Spleen (tissue), 11 donors: ENCODE measurements around the gene OMA1. TPM values are rescaled to one million over a fixed set of nuclear protein-coding genes. Genes with fewer than 3 reads are reported as not detected.

ENCODE experiments used
- DNase-seq: peaks from one replicate; pipeline ENCODE4 v3.0.0-alpha.2; 2020
- H3K27ac ChIP-seq, 8 donors: fragments of 200-600 bp; sonication (generic) in 7 of 8; 1 replicate in 4 of 8; 2 replicates in 4 of 8; pipeline versions ENCODE4 v1.5.0 to v1.8.0; 2016 to 2021; ENCODE audit warnings: inconsistent platforms in 4 of 8, mild to moderate bottlenecking in 4 of 8, moderate library complexity in 1 of 8
- H3K27me3 ChIP-seq, 7 donors: fragments of 200-600 bp; sonication (generic) in 6 of 7; replicated peaks in 1 of 7; 1 replicate in 4 of 7; 2 replicates in 3 of 7; pipeline versions ENCODE4 v1.5.0 to v1.8.0; 2016 to 2021; ENCODE audit warnings: inconsistent platforms in 3 of 7, mild to moderate bottlenecking in 1 of 7
- H3K36me3 ChIP-seq, 6 donors: fragments of 200-600 bp; sonication (generic) in 5 of 6; 1 replicate in 4 of 6; 2 replicates in 2 of 6; pipeline versions ENCODE4 v1.5.0 to v1.8.0; 2016 to 2021; ENCODE audit warnings: inconsistent platforms in 2 of 6
- H3K4me1 ChIP-seq, 6 donors: fragments of 200-600 bp; sonication (generic) in 5 of 6; 1 replicate in 3 of 6; 2 replicates in 3 of 6; pipeline versions ENCODE4 v1.5.0 to v1.8.0; 2016 to 2021; ENCODE audit warnings: inconsistent platforms in 3 of 6
- H3K4me3 ChIP-seq, 8 donors: fragments of 200-600 bp; sonication (generic) in 7 of 8; 1 replicate in 4 of 8; 2 replicates in 4 of 8; pipeline versions ENCODE4 v1.5.0 to v1.8.0; 2016 to 2021; ENCODE audit warnings: inconsistent platforms in 4 of 8, mild to moderate bottlenecking in 4 of 8, moderate library complexity in 2 of 8
- H3K9me3 ChIP-seq, 8 donors: fragments of 200-600 bp; sonication (generic) in 7 of 8; 1 replicate in 4 of 8; 2 replicates in 4 of 8; pipeline versions ENCODE4 v1.5.0 to v1.8.0; 2016 to 2021; ENCODE audit warnings: inconsistent platforms in 4 of 8
- POLR2A ChIP-seq, 3 donors: fragments of 450-650 bp; IDR thresholded peaks; one replicate each; pipeline ENCODE4 v1.5.1; 2017; ENCODE audit warnings: antibody characterized with exemption in 3 of 3, mild to moderate bottlenecking in 1 of 3
- POLR2AphosphoS5 ChIP-seq, 3 donors: sonication (generic); formaldehyde crosslinking; IDR thresholded peaks; one replicate each; pipeline ENCODE4 v1.5.1; 2017; ENCODE audit warnings: antibody characterized with exemption in 3 of 3
- WGBS, 5 donors: extraction: QIAGEN DNeasy Blood & Tissue Kit in 3 of 5; methylation state at CpG; one replicate each; pipeline versions ENCODE4 v1.1.5 to v1.1.7; 2013 to 2018; 5-methylcytosine and 5-hydroxymethylcytosine counted together
- intact Hi-C: fragments of 100-400 bp; cut with DNase I; formaldehyde crosslinking; loops from one replicate; pipeline ENCODE4 v1.15.0; 2023; ENCODE audit warnings: low total_unique reads
- polyA plus RNA-seq, 3 donors: library from polyadenylated mRNA; stranded (reverse); fragments of 200-250 nt; gene quantifications; one replicate each; pipeline ENCODE4 v1.2.1, GENCODE V29; 2013
- total RNA-seq, 7 donors: library from RNA; depleted of rRNA in 3 of 7; stranded (reverse); fragments of >200 nt in 3 of 7; fragmentation: NEBNext Ultra II Directional in 4 of 7; extraction: Animal tissue kit (Norgen Biotek cat#: 25700) in 4 of 7; gene quantifications; one replicate each; pipeline versions ENCODE4 v1.1.0 to v1.2.1, GENCODE V29; 2016 to 2021
- TF ChIP-seq, protein P1 (sequence below), 11 experiments: fragments of 200-600 bp in 7 of 11; fragments of 450-650 bp in 4 of 11; sonication (generic) in 4 of 11; IDR thresholded peaks in 8 of 11; conservative IDR thresholded peaks in 3 of 11; 1 replicate in 7 of 11; 2 replicates in 4 of 11; pipeline versions ENCODE4 v1.4.0 to v1.8.0; 2016 to 2021; ENCODE audit warnings: antibody characterized with exemption in 11 of 11, inconsistent platforms in 4 of 11, mild to moderate bottlenecking in 1 of 11
- donor health status: healthy with polysubstance abuse.
- donor health status: DM: no; HTN: no; CAD: no; lungs with moderate emphysema.
- donor health status: DM: no; HTN: no; CAD: no.
- donor health status: Bipolar disorder and iron deficiency.
- donor health status: healthy.
- donor health status: DM: no; HTN: no; CAD: no.
- donor health status: DM: yes; HTN: yes; CAD: no.

OMA1 gene
- total and polyA plus RNA-seq, 10 donors, result 19.3 to 48.6 (median 32.5) TPM

DNA sequence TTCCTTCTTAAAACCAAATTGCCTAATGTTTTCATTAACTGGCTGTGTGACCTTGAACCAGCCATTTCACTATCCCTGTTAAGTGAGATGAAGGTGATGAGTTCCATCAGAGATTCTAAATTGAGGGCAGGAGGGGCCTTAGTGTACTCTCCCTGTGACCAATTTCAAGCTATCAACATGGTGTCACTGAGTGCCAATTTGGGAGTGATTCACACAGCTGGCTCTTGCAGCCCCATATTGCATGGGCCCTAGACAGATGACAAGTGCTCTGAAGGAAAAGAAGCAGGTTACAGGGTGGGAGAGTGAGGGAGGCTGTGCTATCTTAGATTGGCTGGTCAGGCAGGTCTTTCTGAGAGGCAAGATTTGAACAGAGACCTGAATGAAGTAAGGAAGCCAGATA lies 43.5 kb upstream of the OMA1 start:
- Histone ChIP-seq H3K4me3 (no peak overlapping the region), H3K27me3 (peaks cover 0 to 11% (median 0%) of the 10 kb centered on the region in 7 donors), H3K36me3 (no peaks in the 10 kb centered on the region), H3K27ac (no peak overlapping the region), H3K4me1 (peaks cover 0 to 13% (median 2%) of the 10 kb centered on the region in 6 donors), H3K9me3 (no peaks in the 10 kb centered on the region)
- intact Hi-C loops, result no loop called here
- no peak for DNase-seq
- TF ChIP-seq POLR2AphosphoS5 (IDR thresholded peaks at IDR 0.05) (no peak), POLR2A (IDR thresholded peaks at IDR 0.05) (no peak)
- TF ChIP-seq, protein P1, sequence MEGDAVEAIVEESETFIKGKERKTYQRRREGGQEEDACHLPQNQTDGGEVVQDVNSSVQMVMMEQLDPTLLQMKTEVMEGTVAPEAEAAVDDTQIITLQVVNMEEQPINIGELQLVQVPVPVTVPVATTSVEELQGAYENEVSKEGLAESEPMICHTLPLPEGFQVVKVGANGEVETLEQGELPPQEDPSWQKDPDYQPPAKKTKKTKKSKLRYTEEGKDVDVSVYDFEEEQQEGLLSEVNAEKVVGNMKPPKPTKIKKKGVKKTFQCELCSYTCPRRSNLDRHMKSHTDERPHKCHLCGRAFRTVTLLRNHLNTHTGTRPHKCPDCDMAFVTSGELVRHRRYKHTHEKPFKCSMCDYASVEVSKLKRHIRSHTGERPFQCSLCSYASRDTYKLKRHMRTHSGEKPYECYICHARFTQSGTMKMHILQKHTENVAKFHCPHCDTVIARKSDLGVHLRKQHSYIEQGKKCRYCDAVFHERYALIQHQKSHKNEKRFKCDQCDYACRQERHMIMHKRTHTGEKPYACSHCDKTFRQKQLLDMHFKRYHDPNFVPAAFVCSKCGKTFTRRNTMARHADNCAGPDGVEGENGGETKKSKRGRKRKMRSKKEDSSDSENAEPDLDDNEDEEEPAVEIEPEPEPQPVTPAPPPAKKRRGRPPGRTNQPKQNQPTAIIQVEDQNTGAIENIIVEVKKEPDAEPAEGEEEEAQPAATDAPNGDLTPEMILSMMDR (IDR thresholded peaks at IDR 0.05 in 8 of 11, conservative IDR thresholded peaks at IDR 0.05 in 3 of 11), result no peak

DNA sequence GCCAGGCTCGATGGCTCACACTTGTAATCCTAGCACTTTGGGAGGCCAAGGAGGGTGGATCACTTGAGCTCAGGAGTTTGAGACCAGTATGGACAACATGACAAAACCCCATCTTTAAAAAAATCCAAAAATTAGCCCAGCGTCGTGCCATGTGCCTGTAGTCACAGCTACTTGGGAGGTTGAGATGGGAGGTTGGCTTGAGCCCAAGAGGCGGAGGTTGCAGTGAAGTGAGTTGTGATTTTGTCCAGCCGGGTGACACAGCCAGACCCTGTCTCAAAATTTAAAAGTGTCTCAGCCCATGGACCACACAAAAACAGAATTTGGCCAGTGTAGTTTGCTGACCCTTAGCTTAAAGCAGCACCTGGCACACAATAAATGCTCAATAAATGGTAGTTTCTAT lies 41.9 kb upstream of the OMA1 start:
- TF ChIP-seq, protein P1 (IDR thresholded peaks at IDR 0.05 in 8 of 11, conservative IDR thresholded peaks at IDR 0.05 in 3 of 11), result no peak
- TF ChIP-seq POLR2AphosphoS5 (IDR thresholded peaks at IDR 0.05) (no peak), POLR2A (IDR thresholded peaks at IDR 0.05) (no peak)
- intact Hi-C loops, result no loop called here

DNA sequence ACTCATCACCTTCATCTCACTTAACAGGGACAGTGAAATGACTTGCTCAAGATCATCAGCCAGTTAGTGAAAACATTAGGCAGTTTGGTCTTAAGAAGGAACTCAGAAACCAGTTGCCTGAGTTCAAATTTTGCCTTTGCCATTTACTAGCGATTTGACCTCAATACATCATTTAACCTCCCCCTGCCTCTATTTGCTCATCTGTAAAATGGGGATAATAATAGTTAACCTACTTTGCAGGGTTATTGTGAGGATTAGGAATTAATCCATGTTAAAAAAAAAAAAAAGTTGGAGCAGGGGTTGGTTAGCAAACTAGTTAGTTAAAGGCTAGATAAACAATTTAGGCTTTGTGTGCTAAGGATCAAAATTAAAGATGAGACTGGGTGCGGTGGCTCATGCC lies 41.1 kb upstream of the OMA1 start:
- TF ChIP-seq POLR2A (IDR thresholded peaks at IDR 0.05) (no peak), POLR2AphosphoS5 (IDR thresholded peaks at IDR 0.05) (no peak)
- TF ChIP-seq, protein P1 (IDR thresholded peaks at IDR 0.05 in 8 of 11, conservative IDR thresholded peaks at IDR 0.05 in 3 of 11), result no peak
- Histone ChIP-seq H3K36me3 (no peaks in the 10 kb centered on the region), H3K9me3 (no peaks in the 10 kb centered on the region), H3K4me3 (no peak overlapping the region), H3K4me1 (peaks cover 0 to 29% (median 11%) of the 10 kb centered on the region in 6 donors), H3K27ac (no peak overlapping the region), H3K27me3 (peaks cover 0 to 2% (median 0%) of the 10 kb centered on the region in 7 donors)
- DNase-seq, result no peak
- intact Hi-C loops, result no loop called here
- WGBS, 5 donors, result 90 to 97% (median 95%) methylated on average over 2 of the region's 2 CpGs

More for the DNA sequence above, 41.9 kb upstream of the OMA1 start:
- DNase-seq, result no peak
- H3K9me3 ChIP-seq, result no peaks in the 10 kb centered on the region
- peaks cover 0 to 2% (median 0%) of the 10 kb centered on the region in 7 donors for H3K27me3 ChIP-seq
- H3K4me1 ChIP-seq, result peaks cover 0 to 29% (median 10%) of the 10 kb centered on the region in 6 donors
- H3K36me3 ChIP-seq, result no peaks in the 10 kb centered on the region
- WGBS, 5 donors, result 75 to 92% (median 87%) methylated on average over 5 of the region's 5 CpGs
- H3K4me3 ChIP-seq, result no peak overlapping the region
- no peak overlapping the region for H3K27ac ChIP-seq

DNA sequence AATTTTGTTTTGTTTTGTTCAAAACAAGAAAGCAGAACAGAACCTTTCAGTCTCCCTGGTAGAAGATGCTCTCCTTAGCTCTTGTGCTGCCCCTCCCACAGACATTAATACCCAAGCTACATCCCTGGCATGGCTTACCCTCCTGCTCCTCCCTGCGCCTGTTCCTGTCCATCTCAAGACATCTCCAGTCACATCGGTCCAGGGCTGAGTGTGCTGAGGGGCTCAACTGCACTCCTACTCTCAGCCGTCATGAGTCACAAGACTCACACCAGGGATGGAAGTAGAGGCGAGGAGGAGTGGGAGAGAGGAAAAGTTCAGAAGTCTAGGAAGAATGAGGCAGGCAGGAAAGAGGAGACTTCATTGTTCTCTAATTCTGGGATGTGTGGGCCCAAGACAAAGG lies 39.7 kb upstream of the OMA1 start:
- no peak for DNase-seq
- Histone ChIP-seq H3K27me3 (peaks cover 0 to 2% (median 0%) of the 10 kb centered on the region in 7 donors), H3K36me3 (no peaks in the 10 kb centered on the region), H3K4me3 (no peak overlapping the region), H3K9me3 (no peaks in the 10 kb centered on the region), H3K27ac (no peak overlapping the region), H3K4me1 (peaks cover 0 to 24% (median 10%) of the 10 kb centered on the region in 6 donors)
- intact Hi-C loops, result no loop called here
- 86 to 93% (median 91%) methylated on average over 4 of the region's 4 CpGs for WGBS, 5 donors
- TF ChIP-seq, protein P1 (IDR thresholded peaks at IDR 0.05 in 8 of 11, conservative IDR thresholded peaks at IDR 0.05 in 3 of 11), result no peak
- TF ChIP-seq POLR2A (IDR thresholded peaks at IDR 0.05) (no peak), POLR2AphosphoS5 (IDR thresholded peaks at IDR 0.05) (no peak)
